Mesenteric fat pad (tissue), 1 donor: ENCODE results near the gene SRRM4. TPM values are rescaled to one million over a fixed set of nuclear protein-coding genes. Genes with fewer than 3 reads are reported as not detected.

Experiments
- DNase-seq: peaks from one replicate; pipeline ENCODE4 v3.0.0-alpha.2; 2020; ENCODE audit warnings: low spot score
- total RNA-seq: library from RNA; stranded (reverse); fragmentation: NEBNext Ultra II Directional; extraction: Animal tissue kit (Norgen Biotek cat#: 25700); gene quantifications from one replicate; pipeline ENCODE4 v1.2.1, GENCODE V29; 2021
- donor health status: DM: yes; HTN: yes; CAD: no.

SRRM4 gene
- total RNA-seq, 1 donor from 2014 or later: not detected

- no peak for DNase-seq
These were observed 136.6 kb downstream of the SRRM4 start for GRCh38 chr12:119117936-119118335.

GRCh38 chr12:119118625-119119024 lies 137.3 kb downstream of the SRRM4 start:
- no peak for DNase-seq

- no peak for DNase-seq
These were observed 140.7 kb downstream of the SRRM4 start for GRCh38 chr12:119122047-119122446.

GRCh38 chr12:119122751-119123150 lies 141.4 kb downstream of the SRRM4 start:
- DNase-seq: no peak

GRCh38 chr12:119128527-119128926 lies 147.2 kb downstream of the SRRM4 start:
- DNase-seq: no peak

GRCh38 chr12:119129827-119130434 lies 148.6 kb downstream of the SRRM4 start:
- DNase-seq: no peak

- no peak for DNase-seq
These were observed 149.2 kb downstream of the SRRM4 start for GRCh38 chr12:119130523-119130922.

GRCh38 chr12:119134284-119135072 lies 153.1 kb downstream of the SRRM4 start:
- DNase-seq: no peak

- DNase-seq: no peak
These were observed 155.6 kb downstream of the SRRM4 start for GRCh38 chr12:119136811-119137410.

GRCh38 chr12:119139448-119139847 lies 158.1 kb downstream of the SRRM4 start:
- no peak for DNase-seq

GRCh38 chr12:119145367-119145766 lies 164.0 kb downstream of the SRRM4 start:
- no peak for DNase-seq

GRCh38 chr12:119147847-119148448 lies 166.6 kb downstream of the SRRM4 start:
- no peak for DNase-seq

- no peak for DNase-seq
These were observed 167.9 kb downstream of the SRRM4 start for GRCh38 chr12:119149270-119149669.

GRCh38 chr12:119151445-119152026 lies 170.2 kb downstream of the SRRM4 start:
- no peak for DNase-seq

GRCh38 chr12:119153477-119154434 lies 172.4 kb downstream of the SRRM4 start:
- DNase-seq: no peak

- no peak for DNase-seq
These were observed 173.1 kb downstream of the SRRM4 start for GRCh38 chr12:119154435-119154818.

GRCh38 chr12:119156401-119157044 lies 175.2 kb downstream of the SRRM4 start:
- DNase-seq: no peak

- no peak for DNase-seq
These were observed 176.2 kb downstream of the SRRM4 start for GRCh38 chr12:119157528-119157927.

- DNase-seq: no peak
These were observed 176.6 kb downstream of the SRRM4 start for GRCh38 chr12:119157978-119158377.

GRCh38 chr12:119158402-119158801 lies 177.1 kb downstream of the SRRM4 start:
- DNase-seq: no peak
